Measurements from ENCODE around the gene ZNF248. TPM values are rescaled to one million over a fixed set of nuclear protein-coding genes. Genes with fewer than 3 reads are reported as not detected.

Gene ZNF248
- total RNA-seq, 1 experiment from 2014 or later = 17.6 TPM

GRCh38 chr10:37872283-37872682 is 14.9 kb upstream of the ZNF248 start:
- intact Hi-C loops (cut with micrococcal nuclease; ENCODE audit: unreplicated experiment) = no loop called here
- no peak for DNase-seq

GRCh38 chr10:37871568-37872251 is 14.3 kb upstream of the ZNF248 start:
- no peaks in the 10 kb centered on the region for H3K4me1 Mint-ChIP-seq (ENCODE audit: low read depth, unreplicated experiment)

More at GRCh38 chr10:37872283-37872682, 14.9 kb upstream of the ZNF248 start:
- TF ChIP-seq CTCF (IDR thresholded peaks at IDR 0.05; ENCODE audit: insufficient read depth in 1 of 2, low read depth in 1 of 2, low read length in 1 of 2, severe bottlenecking in 1 of 2, unreplicated experiment in 1 of 2) = no peak
- Mint-ChIP-seq H3K27ac (ENCODE audit: unreplicated experiment) (no peak overlapping the region), H3K4me1 (ENCODE audit: low read depth, unreplicated experiment) (no peaks in the 10 kb centered on the region), H3K36me3 (ENCODE audit: insufficient read depth, unreplicated experiment) (no peaks in the 10 kb centered on the region), H3K27me3 (ENCODE audit: insufficient read depth, unreplicated experiment) (no peaks in the 10 kb centered on the region), H3K4me3 (ENCODE audit: unreplicated experiment) (no peak overlapping the region), H3K9me3 (ENCODE audit: unreplicated experiment) (peaks cover 18% of the 10 kb centered on the region)
- POLR2A ChIA-PET = no interaction called here
- CTCF ChIA-PET = no interaction called here
- Histone ChIP-seq H3K4me3 (ENCODE audit: low read depth, low read length) (no peak overlapping the region), H3K4me1 (no peaks in the 10 kb centered on the region), H3K27me3 (replicated peaks; ENCODE audit: control insufficient read depth, insufficient read depth, low read length) (no peaks in the 10 kb centered on the region), H3K9me3 (no peaks in the 10 kb centered on the region), H3K36me3 (ENCODE audit: control insufficient read depth, insufficient read depth, low read length) (no peaks in the 10 kb centered on the region)
- BruUV-seq (replicated peaks) = no TSS peak

GRCh38 chr10:37871143-37871542 is 13.7 kb upstream of the ZNF248 start:
- ChIA-PET POLR2A (no interaction called here), CTCF (no interaction called here)
- no peaks in the 10 kb centered on the region for H3K36me3 ChIP-seq (ENCODE audit: control insufficient read depth, insufficient read depth, low read length)
- no peak overlapping the region for H3K4me3 ChIP-seq (ENCODE audit: low read depth, low read length)
- H3K27me3 Mint-ChIP-seq (ENCODE audit: insufficient read depth, unreplicated experiment) = no peaks in the 10 kb centered on the region
- TF ChIP-seq CTCF (IDR thresholded peaks at IDR 0.05; ENCODE audit: insufficient read depth in 1 of 2, low read depth in 1 of 2, low read length in 1 of 2, severe bottlenecking in 1 of 2, unreplicated experiment in 1 of 2) = no peak
- no peak overlapping the region for H3K27ac Mint-ChIP-seq (ENCODE audit: unreplicated experiment)
- BruUV-seq (replicated peaks) = no TSS peak
- no peaks in the 10 kb centered on the region for H3K27me3 ChIP-seq (replicated peaks; ENCODE audit: control insufficient read depth, insufficient read depth, low read length)
- peaks cover 18% of the 10 kb centered on the region for H3K9me3 Mint-ChIP-seq (ENCODE audit: unreplicated experiment)
- H3K4me1 ChIP-seq = no peaks in the 10 kb centered on the region
- no peaks in the 10 kb centered on the region for H3K36me3 Mint-ChIP-seq (ENCODE audit: insufficient read depth, unreplicated experiment)
- no peak for DNase-seq
- intact Hi-C loops (cut with micrococcal nuclease; ENCODE audit: unreplicated experiment) = no loop called here
- no peak overlapping the region for H3K4me3 Mint-ChIP-seq (ENCODE audit: unreplicated experiment)
- no peaks in the 10 kb centered on the region for H3K9me3 ChIP-seq
- H3K4me1 Mint-ChIP-seq (ENCODE audit: low read depth, unreplicated experiment) = no peaks in the 10 kb centered on the region

More at GRCh38 chr10:37871568-37872251, 14.3 kb upstream of the ZNF248 start:
- no peaks in the 10 kb centered on the region for H3K9me3 ChIP-seq
- no peak overlapping the region for H3K27ac Mint-ChIP-seq (ENCODE audit: unreplicated experiment)
- H3K4me3 ChIP-seq (ENCODE audit: low read depth, low read length) = no peak overlapping the region
- TF ChIP-seq CTCF (IDR thresholded peaks at IDR 0.05; ENCODE audit: insufficient read depth in 1 of 2, low read depth in 1 of 2, low read length in 1 of 2, severe bottlenecking in 1 of 2, unreplicated experiment in 1 of 2) = no peak
- no TSS peak for BruUV-seq (replicated peaks)
- no peaks in the 10 kb centered on the region for H3K4me1 ChIP-seq
- peaks cover 18% of the 10 kb centered on the region for H3K9me3 Mint-ChIP-seq (ENCODE audit: unreplicated experiment)
- CTCF ChIA-PET = no interaction called here
- no peaks in the 10 kb centered on the region for H3K27me3 ChIP-seq (replicated peaks; ENCODE audit: control insufficient read depth, insufficient read depth, low read length)
- no peak for DNase-seq
- no peak overlapping the region for H3K4me3 Mint-ChIP-seq (ENCODE audit: unreplicated experiment)
- H3K36me3 ChIP-seq (ENCODE audit: control insufficient read depth, insufficient read depth, low read length) = no peaks in the 10 kb centered on the region
- intact Hi-C loops (cut with micrococcal nuclease; ENCODE audit: unreplicated experiment) = no loop called here
- H3K36me3 Mint-ChIP-seq (ENCODE audit: insufficient read depth, unreplicated experiment) = no peaks in the 10 kb centered on the region
- no peaks in the 10 kb centered on the region for H3K27me3 Mint-ChIP-seq (ENCODE audit: insufficient read depth, unreplicated experiment)
- POLR2A ChIA-PET = no interaction called here

Data from Caco-2 (cell line).